Nephron progenitor cell (in vitro differentiated cells): ENCODE data around the gene ZCCHC17.

Experiments
- DNase-seq: peaks from one replicate; pipeline ENCODE4 v3.0.0; 2021
- H3K27ac Mint-ChIP-seq: 2 replicates; pipeline ENCODE4 v1.8.0; 2021; ENCODE audit warnings: mild to moderate bottlenecking, moderate library complexity, mixed read lengths
- H3K27me3 Mint-ChIP-seq: 2 replicates; pipeline ENCODE4 v1.8.0; 2021; ENCODE audit warnings: mild to moderate bottlenecking, low read depth, mixed read lengths; ENCODE audit not compliant: poor library complexity
- H3K36me3 Mint-ChIP-seq: 2 replicates; pipeline ENCODE4 v1.8.0; 2021; ENCODE audit warnings: low read depth, mixed read lengths
- H3K4me1 Mint-ChIP-seq: 2 replicates; pipeline ENCODE4 v1.8.0; 2021; ENCODE audit warnings: mixed read lengths
- H3K4me3 Mint-ChIP-seq: 2 replicates; pipeline ENCODE4 v1.8.0; 2021; ENCODE audit warnings: mild to moderate bottlenecking, moderate library complexity, mixed read lengths
- H3K9me3 Mint-ChIP-seq: 2 replicates; pipeline ENCODE4 v1.8.0; 2021; ENCODE audit warnings: mild to moderate bottlenecking, moderate library complexity, mixed read lengths
- CTCF ChIP-seq: fragments of 200-600 bp; sonication (generic); IDR thresholded peaks from 2 replicates; pipeline ENCODE4 v1.5.0; 2021; ENCODE audit warnings: antibody characterized with exemption

The ZCCHC17 gene

GRCh38 chr1:31390071-31390470 lies 93.2 kb downstream of the ZCCHC17 start:
- Mint-ChIP-seq H3K27me3 (peaks cover 7% of the 10 kb centered on the region), H3K9me3 (no peaks in the 10 kb centered on the region), H3K4me1 (peaks cover 5% of the 10 kb centered on the region), H3K27ac (no peak overlapping the region), H3K4me3 (no peak overlapping the region), H3K36me3 (no peaks in the 10 kb centered on the region)
- no peak for TF ChIP-seq CTCF
- no peak for DNase-seq

- no peak for TF ChIP-seq CTCF
- H3K9me3 Mint-ChIP-seq = no peaks in the 10 kb centered on the region
- DNase-seq = no peak
- no peak overlapping the region for H3K4me3 Mint-ChIP-seq
- H3K27ac Mint-ChIP-seq = no peak overlapping the region
- H3K27me3 Mint-ChIP-seq = peaks cover 14% of the 10 kb centered on the region
- no peaks in the 10 kb centered on the region for H3K36me3 Mint-ChIP-seq
- peaks cover 19% of the 10 kb centered on the region for H3K4me1 Mint-ChIP-seq
Measured at GRCh38 chr1:31393463-31393862, 96.6 kb downstream of the ZCCHC17 start.

GRCh38 chr1:31394584-31395193 lies 97.9 kb downstream of the ZCCHC17 start:
- Mint-ChIP-seq H3K27ac (no peak overlapping the region), H3K4me3 (peak overlapping the region; percentile 71), H3K9me3 (no peaks in the 10 kb centered on the region)

GRCh38 chr1:31396633-31397351 lies 100.0 kb downstream of the ZCCHC17 start:
- H3K9me3 Mint-ChIP-seq = no peaks in the 10 kb centered on the region
- no peak for DNase-seq
- H3K27me3 Mint-ChIP-seq = peaks cover 17% of the 10 kb centered on the region
- H3K36me3 Mint-ChIP-seq = no peaks in the 10 kb centered on the region
- peaks cover 19% of the 10 kb centered on the region for H3K4me1 Mint-ChIP-seq
- no peak overlapping the region for H3K4me3 Mint-ChIP-seq
- no peak overlapping the region for H3K27ac Mint-ChIP-seq
- peak; percentile 18 for TF ChIP-seq CTCF

More at GRCh38 chr1:31394584-31395193, 97.9 kb downstream of the ZCCHC17 start:
- TF ChIP-seq CTCF = peak; percentile 88
- Mint-ChIP-seq H3K4me1 (peaks cover 19% of the 10 kb centered on the region), H3K36me3 (no peaks in the 10 kb centered on the region), H3K27me3 (peaks cover 14% of the 10 kb centered on the region)
- peak; percentile 95 for DNase-seq

GRCh38 chr1:31397360-31398095 lies 100.7 kb downstream of the ZCCHC17 start:
- H3K4me1 Mint-ChIP-seq = peaks cover 19% of the 10 kb centered on the region

More at GRCh38 chr1:31397360-31398095, 100.7 kb downstream of the ZCCHC17 start:
- no peak for TF ChIP-seq CTCF
- Mint-ChIP-seq H3K9me3 (no peaks in the 10 kb centered on the region), H3K36me3 (no peaks in the 10 kb centered on the region), H3K27me3 (peaks cover 17% of the 10 kb centered on the region), H3K4me3 (no peak overlapping the region), H3K27ac (no peak overlapping the region)
- DNase-seq = no peak
